ENCODE measurements around the gene UPF1. TPM values are rescaled to one million over a fixed set of nuclear protein-coding genes. Genes with fewer than 3 reads are reported as not detected.

UPF1 gene
- total and polyA plus RNA-seq, 9 donors, result 29.8 to 44.3 (median 41.3) TPM

DNA sequence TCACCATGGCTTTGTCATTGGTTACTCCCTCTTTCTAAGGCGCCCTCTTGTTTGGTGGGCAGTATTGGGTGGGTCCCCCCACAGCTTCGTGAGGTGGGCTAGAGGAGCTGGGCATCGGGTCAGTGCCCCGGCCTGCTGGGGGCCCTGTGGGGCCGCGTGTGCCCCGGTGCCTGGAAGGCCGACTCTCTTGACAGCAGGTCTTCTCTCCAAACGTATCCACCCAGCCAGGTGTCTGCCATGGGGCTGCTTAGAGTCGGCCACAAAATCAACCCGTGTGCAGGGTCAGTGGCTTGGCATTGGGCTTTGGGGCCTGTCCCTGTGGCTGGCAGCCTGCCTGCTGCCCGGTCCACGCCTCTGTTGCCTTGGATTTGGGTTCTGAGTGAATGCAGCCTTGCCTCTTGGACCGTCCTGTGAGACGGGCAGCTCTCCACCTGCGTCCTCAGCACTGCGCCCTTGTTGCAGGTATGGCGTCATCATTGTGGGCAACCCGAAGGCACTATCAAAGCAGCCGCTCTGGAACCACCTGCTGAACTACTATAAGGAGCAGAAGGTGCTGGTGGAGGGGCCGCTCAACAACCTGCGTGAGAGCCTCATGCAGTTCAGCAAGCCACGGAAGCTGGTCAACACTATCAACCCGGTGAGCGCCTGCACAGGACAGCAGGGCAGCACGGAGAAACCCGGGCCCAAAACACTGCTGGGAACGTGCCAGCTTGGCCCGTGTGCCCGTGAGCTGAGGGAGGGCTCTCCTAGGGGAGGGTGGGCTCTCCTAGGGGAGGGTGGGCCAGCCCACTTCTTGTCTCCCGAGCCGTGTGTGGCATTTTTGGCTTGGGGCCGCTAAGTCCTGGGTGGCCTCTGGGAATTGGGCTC is 31.4 kb downstream of the UPF1 start:
- no peak for DNase-seq
- peaks cover 26% of the 10 kb centered on the region for H3K4me1 ChIP-seq (ENCODE audit: control insufficient read depth, insufficient read depth, low read length)
- 84% methylated on average over 27 of the region's 33 CpGs for whole genome bisulfite sequencing (ENCODE audit: insufficient coverage)
- H3K27ac ChIP-seq (ENCODE audit: low read length), result no peak overlapping the region
- peaks cover 94% of the 10 kb centered on the region for H3K36me3 ChIP-seq (ENCODE audit: control insufficient read depth, insufficient read depth, low read length)
- H3K9me3 ChIP-seq (replicated peaks; ENCODE audit: control insufficient read depth, low read depth, low read length), result no peaks in the 10 kb centered on the region
- H3K4me3 ChIP-seq (ENCODE audit: low read length), result no peak overlapping the region
- no peaks in the 10 kb centered on the region for H3K27me3 ChIP-seq (ENCODE audit: control insufficient read depth, insufficient read depth, low read length)

DNA sequence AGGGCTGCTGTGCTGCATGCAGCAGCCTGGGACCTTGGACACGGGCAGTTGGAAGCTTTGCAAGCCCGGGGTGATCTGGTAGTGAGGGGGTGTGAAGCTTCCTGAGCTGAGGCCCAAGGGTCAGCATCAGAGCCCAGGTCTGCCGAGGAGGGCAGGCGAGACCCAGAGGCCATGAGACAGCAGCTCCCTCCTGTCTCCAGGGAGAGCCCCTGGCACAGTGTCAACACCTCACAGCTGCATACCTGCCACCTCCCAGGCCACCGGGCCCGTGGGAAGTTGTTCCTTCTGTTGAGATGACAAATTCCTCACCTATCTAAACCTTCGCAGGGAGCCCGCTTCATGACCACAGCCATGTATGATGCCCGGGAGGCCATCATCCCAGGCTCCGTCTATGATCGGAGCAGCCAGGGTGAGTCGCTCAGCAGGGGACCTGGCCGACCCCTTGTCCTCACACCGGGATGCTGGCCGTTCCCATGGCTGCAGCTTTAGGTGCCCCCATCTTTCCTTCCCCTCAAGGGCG is 32.1 kb downstream of the UPF1 start:
- Histone ChIP-seq H3K4me3 (ENCODE audit: low read length) (no peak overlapping the region), H3K27me3 (ENCODE audit: control insufficient read depth, insufficient read depth, low read length) (no peaks in the 10 kb centered on the region), H3K27ac (ENCODE audit: low read length) (no peak overlapping the region), H3K9me3 (replicated peaks; ENCODE audit: control insufficient read depth, low read depth, low read length) (no peaks in the 10 kb centered on the region), H3K36me3 (ENCODE audit: control insufficient read depth, insufficient read depth, low read length) (peaks cover 87% of the 10 kb centered on the region), H3K4me1 (ENCODE audit: control insufficient read depth, insufficient read depth, low read length) (peaks cover 26% of the 10 kb centered on the region)
- DNase-seq, result no peak
- WGBS (ENCODE audit: insufficient coverage), result 68% methylated on average over 11 of the region's 16 CpGs

- DNase-seq, result no peak
- H3K27ac ChIP-seq (ENCODE audit: low read length), result no peak overlapping the region
- H3K9me3 ChIP-seq (replicated peaks; ENCODE audit: control insufficient read depth, low read depth, low read length), result no peaks in the 10 kb centered on the region
- H3K27me3 ChIP-seq (ENCODE audit: control insufficient read depth, insufficient read depth, low read length), result peaks cover 11% of the 10 kb centered on the region
- H3K36me3 ChIP-seq (ENCODE audit: control insufficient read depth, insufficient read depth, low read length), result peaks cover 74% of the 10 kb centered on the region
- WGBS (ENCODE audit: insufficient coverage), result 87% methylated on average over 15 of the region's 27 CpGs
- no peak overlapping the region for H3K4me3 ChIP-seq (ENCODE audit: low read length)
- H3K4me1 ChIP-seq (ENCODE audit: control insufficient read depth, insufficient read depth, low read length), result peaks cover 18% of the 10 kb centered on the region
These were observed 33.6 kb downstream of the UPF1 start for GRCh38 chr19:18865106-18865972.

DNA sequence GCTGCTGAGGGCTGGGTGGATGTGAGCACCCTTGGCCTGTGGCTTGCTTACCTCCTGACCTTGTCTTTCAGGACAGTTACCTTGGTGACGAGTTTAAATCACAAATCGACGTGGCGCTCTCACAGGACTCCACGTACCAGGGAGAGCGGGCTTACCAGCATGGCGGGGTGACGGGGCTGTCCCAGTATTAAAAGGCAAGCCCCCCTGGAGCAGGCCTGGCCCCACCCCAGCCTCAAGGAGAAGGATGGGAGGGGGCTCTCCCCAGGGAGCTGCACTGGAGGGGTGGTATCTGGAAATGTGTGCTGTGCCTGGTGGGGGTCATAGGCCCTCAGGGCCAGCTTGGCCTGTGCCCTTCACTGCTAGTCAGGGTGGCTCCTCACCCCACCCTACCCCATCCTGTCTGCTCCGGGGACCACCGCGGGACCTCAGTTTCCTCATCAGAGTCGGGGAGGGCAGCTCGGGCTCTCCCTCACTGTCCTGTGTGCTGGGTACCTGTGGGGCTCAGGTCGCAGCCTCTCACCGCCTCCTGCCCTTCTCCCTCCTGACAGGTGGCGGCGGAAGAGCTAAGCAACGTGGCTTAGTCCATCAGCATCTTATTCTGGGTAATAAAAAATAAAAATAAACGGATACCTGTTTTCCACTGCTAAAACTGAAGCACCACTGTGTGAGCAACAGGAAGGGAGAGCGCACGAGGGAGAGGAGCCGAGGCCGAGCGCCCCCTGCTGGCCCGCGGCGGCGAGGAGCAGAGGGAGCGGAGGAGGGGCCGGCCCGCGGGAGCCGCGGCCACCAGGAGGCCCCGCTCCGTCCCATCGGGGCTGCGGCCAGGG is 34.4 kb downstream of the UPF1 start:
- 29% methylated on average over 9 of the region's 38 CpGs for WGBS (ENCODE audit: insufficient coverage)
- H3K36me3 ChIP-seq (ENCODE audit: control insufficient read depth, insufficient read depth, low read length), result peaks cover 65% of the 10 kb centered on the region
- no peak overlapping the region for H3K27ac ChIP-seq (ENCODE audit: low read length)
- no peak overlapping the region for H3K4me3 ChIP-seq (ENCODE audit: low read length)
- peak; percentile 70 for DNase-seq
- peaks cover 20% of the 10 kb centered on the region for H3K4me1 ChIP-seq (ENCODE audit: control insufficient read depth, insufficient read depth, low read length)
- no peaks in the 10 kb centered on the region for H3K9me3 ChIP-seq (replicated peaks; ENCODE audit: control insufficient read depth, low read depth, low read length)
- H3K27me3 ChIP-seq (ENCODE audit: control insufficient read depth, insufficient read depth, low read length), result peaks cover 18% of the 10 kb centered on the region

GRCh38 chr19:18866800-18867123 is 35.0 kb downstream of the UPF1 start:
- H3K9me3 ChIP-seq (replicated peaks; ENCODE audit: control insufficient read depth, low read depth, low read length), result no peaks in the 10 kb centered on the region
- DNase-seq, result no peak
- H3K27me3 ChIP-seq (ENCODE audit: control insufficient read depth, insufficient read depth, low read length), result peaks cover 23% of the 10 kb centered on the region
- H3K4me3 ChIP-seq (ENCODE audit: low read length), result no peak overlapping the region
- H3K27ac ChIP-seq (ENCODE audit: low read length), result no peak overlapping the region
- WGBS (ENCODE audit: insufficient coverage), result 69% methylated on average over 7 of the region's 17 CpGs
- H3K4me1 ChIP-seq (ENCODE audit: control insufficient read depth, insufficient read depth, low read length), result peaks cover 20% of the 10 kb centered on the region
- H3K36me3 ChIP-seq (ENCODE audit: control insufficient read depth, insufficient read depth, low read length), result peaks cover 62% of the 10 kb centered on the region

DNA sequence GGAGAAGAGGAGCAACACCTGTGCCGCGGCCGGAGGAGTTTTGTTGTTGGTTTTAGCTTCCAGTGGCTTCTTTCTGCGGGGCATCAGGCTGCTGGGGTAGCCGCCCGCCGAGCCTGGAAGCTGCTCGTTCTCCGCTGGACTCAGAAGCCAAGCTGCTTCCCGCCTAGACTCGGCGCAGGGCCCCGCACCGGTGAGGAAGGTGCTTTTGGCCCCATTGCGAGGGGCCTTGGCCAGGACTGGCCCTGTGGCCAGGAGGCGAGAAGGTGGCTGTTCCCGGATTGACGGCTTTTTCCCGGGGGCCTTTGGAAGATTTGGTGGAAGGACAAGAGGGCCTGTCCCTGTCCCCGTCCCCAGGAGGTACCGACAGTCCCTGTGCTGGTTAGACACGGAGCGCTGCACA is 35.4 kb downstream of the UPF1 start:
- Histone ChIP-seq H3K27ac (ENCODE audit: low read length) (no peak overlapping the region), H3K27me3 (ENCODE audit: control insufficient read depth, insufficient read depth, low read length) (peaks cover 25% of the 10 kb centered on the region), H3K36me3 (ENCODE audit: control insufficient read depth, insufficient read depth, low read length) (peaks cover 62% of the 10 kb centered on the region), H3K9me3 (replicated peaks; ENCODE audit: control insufficient read depth, low read depth, low read length) (no peaks in the 10 kb centered on the region), H3K4me3 (ENCODE audit: low read length) (no peak overlapping the region), H3K4me1 (ENCODE audit: control insufficient read depth, insufficient read depth, low read length) (peaks cover 20% of the 10 kb centered on the region)
- DNase-seq, result no peak
- WGBS (ENCODE audit: insufficient coverage), result 86% methylated on average over 17 of the region's 23 CpGs

DNA sequence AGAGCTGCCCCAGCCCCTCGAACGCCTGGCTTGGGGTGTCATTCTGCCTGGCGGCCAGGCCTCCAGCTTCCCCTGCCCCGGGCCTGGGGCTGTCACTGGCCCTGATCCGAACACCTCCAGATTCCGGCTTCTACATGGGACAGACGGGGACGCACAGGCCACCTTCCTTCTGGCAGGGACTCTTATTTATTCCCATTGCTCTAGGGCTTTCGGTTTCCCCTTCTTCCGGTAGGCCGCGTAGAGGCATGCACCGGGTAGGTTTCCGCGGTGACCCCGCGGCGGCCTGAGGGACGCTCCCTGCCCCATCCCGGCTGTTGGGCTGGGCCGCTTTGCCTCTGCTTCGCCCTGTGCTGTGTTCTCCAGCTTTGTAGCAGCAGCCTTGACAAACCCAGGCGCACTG is 36.0 kb downstream of the UPF1 start:
- Histone ChIP-seq H3K4me1 (ENCODE audit: control insufficient read depth, insufficient read depth, low read length) (peaks cover 20% of the 10 kb centered on the region), H3K27me3 (ENCODE audit: control insufficient read depth, insufficient read depth, low read length) (peaks cover 25% of the 10 kb centered on the region), H3K4me3 (ENCODE audit: low read length) (no peak overlapping the region), H3K27ac (ENCODE audit: low read length) (no peak overlapping the region), H3K9me3 (replicated peaks; ENCODE audit: control insufficient read depth, low read depth, low read length) (no peaks in the 10 kb centered on the region), H3K36me3 (ENCODE audit: control insufficient read depth, insufficient read depth, low read length) (peaks cover 56% of the 10 kb centered on the region)
- DNase-seq, result no peak
- 93% methylated on average over 23 of the region's 23 CpGs for WGBS (ENCODE audit: insufficient coverage)

DNA sequence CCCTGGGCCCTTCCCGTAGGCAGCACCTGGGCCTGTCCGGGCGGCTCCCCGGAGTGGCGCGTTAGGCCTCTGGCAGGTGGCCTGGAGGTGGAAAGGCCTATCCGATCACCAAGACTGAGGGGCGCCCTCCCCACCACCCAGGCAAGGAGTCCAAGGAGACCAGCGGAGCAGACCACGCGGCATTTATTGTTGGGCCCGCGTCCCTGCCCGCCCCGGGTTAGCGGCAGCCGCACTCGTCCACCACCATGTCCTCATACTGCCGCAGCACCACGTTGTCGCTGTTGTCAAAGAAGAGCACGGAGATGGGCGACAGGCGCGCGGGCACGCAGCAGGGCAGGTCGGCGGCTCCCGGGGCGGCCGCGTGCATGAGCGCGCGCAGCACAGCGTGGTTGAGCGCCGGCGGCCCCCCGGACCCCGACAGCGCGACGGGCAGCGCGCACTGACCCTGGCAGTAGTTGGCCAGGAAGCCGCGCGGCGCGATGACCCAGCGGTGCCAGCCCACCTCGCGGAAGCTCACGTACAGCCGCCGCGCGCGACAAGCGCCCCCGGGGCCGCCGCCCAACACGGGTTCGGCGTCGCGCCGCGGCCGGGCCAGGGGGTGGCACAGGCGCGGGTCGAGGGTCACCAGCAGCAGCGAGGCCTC is 36.7 kb downstream of the UPF1 start:
- no peak overlapping the region for H3K4me3 ChIP-seq (ENCODE audit: low read length)
- no peak overlapping the region for H3K27ac ChIP-seq (ENCODE audit: low read length)
- 46% methylated on average over 73 of the region's 77 CpGs for WGBS (ENCODE audit: insufficient coverage)
- peaks cover 20% of the 10 kb centered on the region for H3K4me1 ChIP-seq (ENCODE audit: control insufficient read depth, insufficient read depth, low read length)
- H3K9me3 ChIP-seq (replicated peaks; ENCODE audit: control insufficient read depth, low read depth, low read length), result no peaks in the 10 kb centered on the region
- peaks cover 25% of the 10 kb centered on the region for H3K27me3 ChIP-seq (ENCODE audit: control insufficient read depth, insufficient read depth, low read length)
- DNase-seq, result no peak
- H3K36me3 ChIP-seq (ENCODE audit: control insufficient read depth, insufficient read depth, low read length), result peaks cover 51% of the 10 kb centered on the region

- no peak overlapping the region for H3K27ac ChIP-seq (ENCODE audit: low read length)
- peaks cover 46% of the 10 kb centered on the region for H3K36me3 ChIP-seq (ENCODE audit: control insufficient read depth, insufficient read depth, low read length)
- WGBS (ENCODE audit: insufficient coverage), result 26% methylated on average over 64 of the region's 71 CpGs
- no peak overlapping the region for H3K4me3 ChIP-seq (ENCODE audit: low read length)
- H3K4me1 ChIP-seq (ENCODE audit: control insufficient read depth, insufficient read depth, low read length), result peaks cover 20% of the 10 kb centered on the region
- no peak for DNase-seq
- H3K9me3 ChIP-seq (replicated peaks; ENCODE audit: control insufficient read depth, low read depth, low read length), result no peaks in the 10 kb centered on the region
- H3K27me3 ChIP-seq (ENCODE audit: control insufficient read depth, insufficient read depth, low read length), result peaks cover 25% of the 10 kb centered on the region
These were observed 37.4 kb downstream of the UPF1 start for GRCh38 chr19:18869023-18869618.

All from muscle of leg (tissue), 11 donors.